Neural progenitor cell (in vitro differentiated cells): ENCODE results near the gene KNG1. TPM values are rescaled to one million over a fixed set of nuclear protein-coding genes. Genes with fewer than 3 reads are reported as not detected.

Experiments used
- DNase-seq: peaks from one replicate; pipeline ENCODE4 v3.0.0-alpha.2; 2016; ENCODE audit warnings: low spot score
- H2AFZ ChIP-seq: fragments of 200-600 bp; sonication (generic); replicated peaks from 2 replicates; pipeline ENCODE4 v1.6.1; 2016; ENCODE audit warnings: antibody characterized with exemption
- H3F3A ChIP-seq: fragments of 200-600 bp; sonication (generic); 2 replicates; pipeline ENCODE4 v1.6.1; 2016; ENCODE audit warnings: antibody characterized with exemption, low read depth
- H3K27ac ChIP-seq: fragments of 200-600 bp; sonication (generic); 2 replicates; pipeline ENCODE4 v1.5.1; 2016; ENCODE audit warnings: mild to moderate bottlenecking
- H3K27me3 ChIP-seq: fragments of 200-600 bp; sonication (generic); 2 replicates; pipeline ENCODE4 v1.6.1; 2016; ENCODE audit warnings: mild to moderate bottlenecking, moderate library complexity
- H3K36me3 ChIP-seq: fragments of 200-600 bp; sonication (generic); 2 replicates; pipeline ENCODE4 v1.5.1; 2016
- H3K4me1 ChIP-seq: fragments of 200-600 bp; sonication (generic); 2 replicates; pipeline ENCODE4 v1.6.1; 2016; ENCODE audit warnings: mixed run types
- H3K4me2 ChIP-seq: fragments of 200-600 bp; sonication (generic); 2 replicates; pipeline ENCODE4 v1.6.1; 2016
- H3K4me3 ChIP-seq: fragments of 200-600 bp; sonication (generic); 2 replicates; pipeline ENCODE4 v1.5.1; 2016
- H3K79me2 ChIP-seq: fragments of 200-600 bp; sonication (generic); 2 replicates; pipeline ENCODE4 v1.6.1; 2016; ENCODE audit warnings: low read depth
- H3K9ac ChIP-seq: fragments of 200-600 bp; sonication (generic); 2 replicates; pipeline ENCODE4 v1.6.1; 2016
- H3K9me3 ChIP-seq: fragments of 200-600 bp; sonication (generic); 2 replicates; pipeline ENCODE4 v1.5.1; 2016; ENCODE audit warnings: low read depth
- H4K20me1 ChIP-seq: fragments of 200-600 bp; sonication (generic); 2 replicates; pipeline ENCODE4 v1.6.1; 2016; ENCODE audit warnings: low read depth
- H3K27ac Mint-ChIP-seq: 3 replicates; pipeline ENCODE4 v1.8.0; 2021; ENCODE audit warnings: mixed read lengths
- H3K27me3 Mint-ChIP-seq: 2 replicates; pipeline ENCODE4 v1.8.0; 2022; ENCODE audit warnings: low read depth, mild to moderate bottlenecking, inconsistent platforms, moderate library complexity, mixed read lengths; ENCODE audit not compliant: insufficient read depth
- H3K36me3 Mint-ChIP-seq: 3 replicates; pipeline ENCODE4 v1.8.0; 2021; ENCODE audit warnings: mixed read lengths
- H3K4me1 Mint-ChIP-seq: 3 replicates; pipeline ENCODE4 v1.8.0; 2021; ENCODE audit warnings: mixed read lengths
- H3K4me3 Mint-ChIP-seq: 3 replicates; pipeline ENCODE4 v1.8.0; 2021; ENCODE audit warnings: mild to moderate bottlenecking, moderate library complexity, mixed read lengths
- H3K9me3 Mint-ChIP-seq: 3 replicates; pipeline ENCODE4 v1.8.0; 2020; ENCODE audit warnings: mixed read lengths
- CTCF ChIP-seq: fragments of 200-600 bp; sonication (generic); IDR thresholded peaks from 2 replicates; pipeline ENCODE4 v1.5.1; 2017; ENCODE audit warnings: antibody characterized with exemption, mild to moderate bottlenecking
- EZH2 ChIP-seq: fragments of 200-600 bp; sonication (generic); IDR thresholded peaks from 2 replicates; pipeline ENCODE4 v1.6.1; 2017; ENCODE audit warnings: antibody characterized with exemption, mild to moderate bottlenecking, moderate library complexity
- EZH2phosphoT487 ChIP-seq: fragments of 200-600 bp; sonication (generic); IDR thresholded peaks from 2 replicates; pipeline ENCODE4 v1.6.1; 2017; ENCODE audit warnings: antibody characterized with exemption
- total RNA-seq: library from RNA; depleted of rRNA; stranded (reverse); fragments of >200 nt; gene quantifications from 2 replicates; pipeline ENCODE4 v1.2.3, GENCODE V29; 2015; ENCODE audit warnings: low replicate concordance

Gene KNG1
- total RNA-seq, 1 donor from 2014 or later = not detected

- H3K79me2 ChIP-seq = no peaks in the 10 kb centered on the region
- Mint-ChIP-seq H3K4me3 (no peak overlapping the region), H3K27me3 (peaks cover 5% of the 10 kb centered on the region), H3K27ac (no peak overlapping the region), H3K4me1 (no peaks in the 10 kb centered on the region), H3K9me3 (no peaks in the 10 kb centered on the region), H3K36me3 (no peaks in the 10 kb centered on the region)
- no peak overlapping the region for H3K4me3 ChIP-seq
- H3K27me3 ChIP-seq = no peaks in the 10 kb centered on the region
- H3K9me3 ChIP-seq = no peaks in the 10 kb centered on the region
- H3K9ac ChIP-seq = no peak overlapping the region
- H2AFZ ChIP-seq = no peak overlapping the region
- no peaks in the 10 kb centered on the region for H3K36me3 ChIP-seq
- H3K4me1 ChIP-seq = no peaks in the 10 kb centered on the region
- TF ChIP-seq EZH2 (no peak), CTCF (no peak), EZH2phosphoT487 (no peak)
- H3K27ac ChIP-seq = no peak overlapping the region
- H4K20me1 ChIP-seq = no peaks in the 10 kb centered on the region
- H3K4me2 ChIP-seq = no peak overlapping the region
- DNase-seq = no peak
- no peaks in the 10 kb centered on the region for H3F3A ChIP-seq
These were observed 34.3 kb downstream of the KNG1 start for GRCh38 chr3:186751480-186751879.

GRCh38 chr3:186754006-186754405 is 36.8 kb downstream of the KNG1 start:
- no peaks in the 10 kb centered on the region for H3K27me3 ChIP-seq
- H3K27ac ChIP-seq = no peak overlapping the region
- H3K9ac ChIP-seq = no peak overlapping the region
- Mint-ChIP-seq H3K9me3 (no peaks in the 10 kb centered on the region), H3K27me3 (peaks cover 2% of the 10 kb centered on the region), H3K4me1 (peaks cover 6% of the 10 kb centered on the region), H3K27ac (no peak overlapping the region), H3K36me3 (no peaks in the 10 kb centered on the region), H3K4me3 (no peak overlapping the region)
- DNase-seq = no peak
- no peaks in the 10 kb centered on the region for H3F3A ChIP-seq
- H3K9me3 ChIP-seq = no peaks in the 10 kb centered on the region
- H2AFZ ChIP-seq = no peak overlapping the region
- TF ChIP-seq EZH2 (no peak), CTCF (no peak), EZH2phosphoT487 (no peak)
- no peaks in the 10 kb centered on the region for H4K20me1 ChIP-seq
- H3K36me3 ChIP-seq = no peaks in the 10 kb centered on the region
- no peaks in the 10 kb centered on the region for H3K79me2 ChIP-seq
- no peak overlapping the region for H3K4me2 ChIP-seq
- no peak overlapping the region for H3K4me3 ChIP-seq
- H3K4me1 ChIP-seq = no peaks in the 10 kb centered on the region

GRCh38 chr3:186754871-186755270 is 37.7 kb downstream of the KNG1 start:
- Histone ChIP-seq H3F3A (no peaks in the 10 kb centered on the region), H3K4me2 (no peak overlapping the region), H3K9ac (no peak overlapping the region), H3K79me2 (no peaks in the 10 kb centered on the region), H3K4me1 (no peaks in the 10 kb centered on the region), H3K27ac (no peak overlapping the region), H2AFZ (no peak overlapping the region), H3K36me3 (no peaks in the 10 kb centered on the region), H3K9me3 (no peaks in the 10 kb centered on the region), H3K27me3 (no peaks in the 10 kb centered on the region), H4K20me1 (no peaks in the 10 kb centered on the region), H3K4me3 (no peak overlapping the region)
- no peak for TF ChIP-seq EZH2phosphoT487
- no peak for TF ChIP-seq CTCF
- no peak for TF ChIP-seq EZH2
- Mint-ChIP-seq H3K4me1 (peaks cover 6% of the 10 kb centered on the region), H3K9me3 (no peaks in the 10 kb centered on the region), H3K27me3 (peaks cover 2% of the 10 kb centered on the region), H3K36me3 (no peaks in the 10 kb centered on the region), H3K27ac (no peak overlapping the region), H3K4me3 (no peak overlapping the region)
- DNase-seq = no peak
